ENCODE results near the gene PPT1.

Gene PPT1

DNA sequence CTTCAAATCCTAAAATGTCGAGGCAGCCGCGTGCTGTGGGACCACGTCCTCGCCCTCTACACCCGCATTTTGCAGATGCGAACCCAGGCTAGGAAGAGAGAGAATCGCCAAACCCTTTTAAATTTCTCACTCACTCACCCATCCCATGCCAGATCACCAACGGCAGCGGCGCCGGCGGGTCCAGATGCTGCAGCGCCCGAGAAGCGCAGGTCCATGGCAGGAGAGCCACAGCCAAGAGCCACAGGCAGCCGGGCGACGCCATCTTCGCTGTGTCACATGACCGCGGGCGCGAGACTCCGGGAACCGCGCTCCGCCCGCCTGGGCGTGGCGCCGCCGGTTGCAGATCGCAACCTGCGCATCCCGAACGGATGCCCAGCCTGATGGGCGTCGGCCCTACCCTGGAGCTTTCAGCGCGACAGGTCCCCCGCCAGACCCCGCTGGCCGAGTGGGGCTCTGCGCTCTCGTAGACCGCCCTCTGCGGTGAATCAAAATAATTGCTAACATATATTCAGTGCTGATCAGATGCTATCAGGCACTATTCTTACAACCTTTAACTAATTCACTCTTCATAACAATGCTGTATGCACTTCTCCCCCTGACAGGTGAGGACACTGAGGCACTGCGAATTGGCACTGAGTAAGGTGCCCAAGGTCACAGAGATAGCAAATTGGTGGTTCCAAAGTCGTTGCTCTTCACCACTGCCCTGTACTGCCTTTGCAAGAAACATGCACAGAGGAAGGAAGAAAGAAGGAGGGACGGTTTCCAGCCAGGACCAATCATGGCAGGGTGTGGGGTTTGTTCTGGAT is at the start of gene PPT1:
Gene PPT1, minus strand, starts transcription at position 276 of the 806 bp plus-strand sequence. Its CDS starts 14 bp downstream, at position 262.
- peak; percentile 84 for DNase-seq (ENCODE audit: low spot score)

GRCh38 chr1:40143891-40144575 is 47.0 kb upstream of the PPT1 start:
- peak; percentile 47 for DNase-seq (ENCODE audit: low spot score)

DNA sequence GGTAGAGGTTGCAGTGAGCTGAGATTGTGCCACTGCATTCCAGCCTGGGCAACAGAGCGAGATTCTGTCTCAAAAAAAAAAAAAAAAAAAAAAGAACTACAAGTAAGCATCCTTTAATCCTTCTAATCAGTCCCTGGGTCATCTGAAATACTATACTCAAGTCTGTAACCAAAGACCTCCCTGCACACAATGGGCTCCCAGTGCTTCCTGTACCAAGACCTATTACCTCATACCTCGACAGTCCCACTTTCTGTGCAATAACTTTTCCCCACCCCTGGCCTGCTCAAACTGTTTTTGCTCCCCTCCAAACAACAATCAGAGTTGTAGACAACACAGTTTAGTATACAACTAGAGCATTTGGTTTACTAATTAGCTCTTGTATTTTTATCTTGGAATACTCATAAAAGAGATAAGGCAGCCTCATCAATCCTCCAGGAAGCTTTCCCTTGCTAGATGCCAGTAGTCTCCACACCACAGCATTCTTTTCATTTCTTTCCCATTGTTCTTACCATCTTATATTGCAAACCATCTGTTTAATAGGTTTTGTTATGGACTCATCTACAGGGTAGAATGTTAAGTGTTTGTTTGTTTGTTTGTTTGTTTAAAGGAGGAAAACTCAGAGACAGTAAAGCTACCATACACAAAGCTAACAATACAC is 45.0 kb upstream of the PPT1 start:
- DNase-seq (ENCODE audit: low spot score): no peak

DNA sequence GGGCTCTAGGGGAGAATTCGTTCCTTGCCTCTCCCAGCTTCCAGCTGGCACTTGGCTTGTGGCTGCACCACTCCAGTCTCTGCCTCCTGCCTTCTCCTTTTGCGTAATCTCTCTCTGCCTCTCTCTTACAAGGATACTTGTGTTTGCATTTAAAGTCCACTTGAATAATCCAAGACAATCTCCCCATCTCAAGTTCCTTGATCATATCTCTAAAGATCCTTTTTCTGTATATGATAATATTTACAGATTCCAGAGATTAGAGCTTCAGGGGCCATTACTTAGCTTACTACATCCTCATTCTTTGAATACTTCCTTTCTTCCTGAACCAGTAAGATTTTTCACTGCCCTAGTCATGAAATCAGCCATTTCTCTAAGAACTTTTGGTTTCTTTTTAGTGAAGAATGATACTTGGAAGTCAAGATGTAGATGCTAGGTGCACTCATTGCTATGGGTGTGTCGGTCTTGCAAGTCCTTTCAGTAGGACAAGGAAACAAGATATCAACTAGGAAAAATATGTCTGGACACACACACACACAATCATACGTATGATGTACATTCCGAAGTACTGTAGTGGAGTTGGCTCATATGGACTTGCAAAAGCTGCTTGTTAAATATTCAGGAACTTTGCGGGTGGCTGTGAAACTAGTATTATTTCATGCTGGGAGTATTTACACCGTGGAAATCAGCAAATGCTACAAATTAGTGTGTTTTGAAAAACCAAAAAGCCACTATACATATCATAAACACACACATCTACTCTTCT is 43.3 kb upstream of the PPT1 start:
- DNase-seq (ENCODE audit: low spot score): no peak

DNA sequence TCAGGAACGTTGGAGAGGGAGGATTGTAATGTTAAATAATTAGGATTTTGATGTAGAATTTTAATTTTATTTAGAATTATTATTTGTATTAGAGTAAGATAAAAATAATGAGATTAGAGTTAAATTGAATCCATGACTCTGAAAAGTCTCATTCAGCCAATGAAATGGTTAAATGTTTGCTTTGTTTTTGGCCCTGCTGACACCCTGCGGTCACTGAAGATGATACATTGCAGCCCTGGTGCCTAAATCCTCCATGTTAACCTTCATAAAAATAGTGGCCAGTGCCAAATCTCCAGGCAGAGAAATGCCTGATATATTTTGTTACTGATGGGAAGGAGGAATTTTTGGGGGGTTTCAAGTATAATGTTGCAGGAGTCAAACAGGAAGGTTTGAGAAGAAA is 36.8 kb upstream of the PPT1 start:
- no peak for DNase-seq (ENCODE audit: low spot score)

- DNase-seq (ENCODE audit: low spot score): no peak
These were observed 36.2 kb upstream of the PPT1 start for GRCh38 chr1:40133312-40133665.

DNA sequence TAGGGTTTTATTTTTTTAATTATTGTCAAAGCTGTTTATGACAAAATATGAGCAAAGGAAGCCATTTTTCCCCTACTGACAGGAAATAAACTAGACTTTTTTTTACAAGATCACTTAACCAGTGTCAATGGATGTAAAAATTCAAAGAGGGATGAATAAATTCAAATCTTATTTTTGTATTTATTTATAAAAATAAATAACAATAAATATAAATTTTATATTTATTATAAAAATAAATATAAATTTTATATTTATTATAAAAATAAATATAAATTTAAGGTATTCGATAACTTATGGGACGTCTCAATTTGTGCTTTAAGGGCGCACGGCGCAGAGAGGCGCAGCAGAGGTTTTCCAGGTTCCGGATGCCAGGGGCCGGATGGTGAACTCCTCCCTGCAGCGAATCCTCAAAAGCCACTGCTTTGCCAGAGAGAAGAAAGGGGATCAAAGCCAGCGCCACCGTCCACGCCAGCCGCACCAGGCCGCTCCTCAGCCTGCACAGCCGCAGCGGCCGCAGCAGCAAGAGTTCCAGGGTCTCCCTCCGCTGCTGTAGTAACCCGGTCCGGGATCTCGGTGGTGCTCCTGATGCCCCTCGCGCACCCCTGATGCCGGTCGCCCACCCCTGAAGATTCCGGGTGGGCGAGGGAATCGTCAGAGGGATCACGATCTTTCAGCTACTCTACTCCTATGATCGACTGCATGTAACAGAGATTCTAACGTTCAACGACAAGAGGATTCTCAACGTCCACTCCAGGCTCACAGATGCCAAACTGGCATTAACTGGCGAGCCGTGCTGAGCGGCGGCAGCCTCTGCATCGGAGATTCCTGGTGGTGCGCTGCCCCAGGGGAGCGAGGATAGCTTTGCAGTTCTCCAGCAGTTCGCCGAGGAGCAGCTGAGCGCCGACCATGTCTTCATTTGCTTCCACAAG is 35.6 kb upstream of the PPT1 start:
- DNase-seq (ENCODE audit: low spot score): no peak

GRCh38 chr1:40130892-40131291 is 33.8 kb upstream of the PPT1 start:
- no peak for DNase-seq (ENCODE audit: low spot score)

DNA sequence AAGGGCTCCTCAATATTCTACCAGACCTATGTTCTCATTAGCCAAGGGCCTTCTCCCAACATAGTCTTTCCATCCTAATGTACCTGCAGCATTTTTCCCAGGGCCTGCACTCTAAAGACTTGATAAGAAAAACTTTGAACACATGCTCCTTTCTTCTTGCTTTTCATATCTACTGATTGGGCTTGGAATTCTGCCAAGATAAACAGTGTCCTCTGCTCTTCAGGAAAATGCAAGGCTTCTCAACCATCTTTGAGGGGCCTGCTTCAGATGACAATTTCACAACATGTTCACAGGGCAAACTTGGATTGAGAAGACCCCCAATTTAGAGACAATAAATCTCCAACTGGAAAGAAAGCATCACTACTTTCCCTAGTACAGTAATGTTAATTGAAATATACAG is 25.8 kb upstream of the PPT1 start:
- no peak for DNase-seq (ENCODE audit: low spot score)

DNA sequence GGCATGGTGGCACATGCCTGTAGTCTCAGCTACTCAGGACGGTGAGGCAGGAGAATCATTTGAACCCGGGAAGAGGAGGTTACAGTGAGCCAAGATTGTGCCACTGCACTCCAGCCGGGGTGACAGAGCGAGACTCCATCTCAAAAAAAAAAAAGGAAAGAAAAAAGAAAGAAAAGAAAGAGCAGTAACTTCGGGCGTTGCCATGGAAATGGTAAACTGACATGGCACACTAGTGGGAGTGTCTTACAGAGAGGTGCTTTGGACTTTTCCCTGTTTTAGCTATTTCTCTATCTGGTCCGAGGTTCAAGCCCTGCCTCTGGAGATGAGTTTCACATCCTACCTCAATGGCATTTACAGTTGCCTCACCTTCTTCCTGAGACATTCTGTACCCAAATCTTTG is 23.1 kb upstream of the PPT1 start:
- no peak for DNase-seq (ENCODE audit: low spot score)

GRCh38 chr1:40114400-40114799 is 17.3 kb upstream of the PPT1 start:
- DNase-seq (ENCODE audit: low spot score): no peak

DNA sequence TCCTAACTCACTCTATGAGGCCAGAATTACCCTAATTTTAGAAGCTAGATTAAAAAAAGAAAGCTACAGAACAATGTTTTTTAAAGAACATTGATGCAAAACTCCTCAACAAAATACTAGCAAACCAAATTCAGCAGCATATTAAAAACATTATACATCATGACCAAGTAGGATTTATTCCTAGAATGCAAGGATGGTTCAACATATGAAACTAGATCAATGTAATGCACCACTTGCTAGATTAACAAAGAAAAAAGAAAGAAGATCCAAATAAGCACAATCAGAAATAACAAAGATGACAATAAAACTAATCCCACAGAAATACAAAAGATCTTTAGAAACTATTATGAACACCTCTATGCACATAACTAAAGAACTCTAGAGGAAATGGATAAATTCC is 13.3 kb upstream of the PPT1 start:
- no peak for DNase-seq (ENCODE audit: low spot score)

- no peak for DNase-seq (ENCODE audit: low spot score)
These were observed 10.4 kb upstream of the PPT1 start for GRCh38 chr1:40107290-40107959.

DNA sequence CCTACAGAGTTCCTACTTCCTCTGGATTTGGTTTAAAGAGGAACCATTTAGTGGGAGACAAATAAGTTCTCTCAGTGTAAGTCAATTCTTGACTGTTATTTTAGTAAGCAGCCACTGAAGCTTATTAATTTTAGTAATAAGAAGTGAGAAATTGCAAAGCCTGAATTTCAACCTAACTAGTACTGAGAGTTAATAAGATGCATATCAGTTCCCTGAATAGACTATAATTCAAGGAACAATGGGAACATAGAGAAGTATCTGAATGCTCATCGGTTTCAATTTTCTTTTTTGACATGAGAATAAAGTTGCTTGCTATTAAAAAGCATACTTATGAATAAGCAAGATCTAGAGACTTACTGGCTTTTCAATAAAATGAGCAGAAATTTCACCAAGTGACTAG is 8.0 kb upstream of the PPT1 start:
- DNase-seq (ENCODE audit: low spot score): no peak

- DNase-seq (ENCODE audit: low spot score): no peak
These were observed 5.8 kb upstream of the PPT1 start for GRCh38 chr1:40102896-40103295.

DNA sequence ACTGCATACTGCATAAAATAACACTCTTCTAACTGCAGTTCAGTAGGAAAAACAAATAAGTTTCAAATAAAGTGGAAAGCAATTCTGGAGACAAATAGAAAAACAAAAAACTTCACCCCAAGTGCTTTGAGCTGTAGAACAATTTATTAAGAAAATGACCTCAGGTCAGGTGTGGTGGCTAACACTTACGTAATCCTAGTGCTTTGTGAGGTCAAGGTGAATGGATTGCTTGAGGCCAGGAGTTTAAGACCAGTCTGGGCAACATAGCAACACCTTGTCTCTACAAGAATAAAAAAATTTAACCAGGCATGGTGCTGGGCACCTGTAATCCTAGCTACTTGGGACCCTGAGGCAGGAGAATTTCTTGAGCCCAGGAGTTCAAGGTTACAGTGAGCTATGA is 5.0 kb upstream of the PPT1 start:
- no peak for DNase-seq (ENCODE audit: low spot score)

- peak; percentile 18 for DNase-seq (ENCODE audit: low spot score)
These were observed 441 bp downstream of the PPT1 start for GRCh38 chr1:40096646-40096976.

GRCh38 chr1:40095806-40096205 is 1.2 kb downstream of the PPT1 start:
- no peak for DNase-seq (ENCODE audit: low spot score)

- no peak for DNase-seq (ENCODE audit: low spot score)
These were observed 2.5 kb downstream of the PPT1 start for GRCh38 chr1:40094466-40095110.
